Measurements from ENCODE around the gene CDH20. TPM values are rescaled to one million over a fixed set of nuclear protein-coding genes. Genes with fewer than 3 reads are reported as not detected.

The CDH20 gene
- total RNA-seq, 2 donors from 2014 or later = 0.28 to 0.68 TPM

DNA sequence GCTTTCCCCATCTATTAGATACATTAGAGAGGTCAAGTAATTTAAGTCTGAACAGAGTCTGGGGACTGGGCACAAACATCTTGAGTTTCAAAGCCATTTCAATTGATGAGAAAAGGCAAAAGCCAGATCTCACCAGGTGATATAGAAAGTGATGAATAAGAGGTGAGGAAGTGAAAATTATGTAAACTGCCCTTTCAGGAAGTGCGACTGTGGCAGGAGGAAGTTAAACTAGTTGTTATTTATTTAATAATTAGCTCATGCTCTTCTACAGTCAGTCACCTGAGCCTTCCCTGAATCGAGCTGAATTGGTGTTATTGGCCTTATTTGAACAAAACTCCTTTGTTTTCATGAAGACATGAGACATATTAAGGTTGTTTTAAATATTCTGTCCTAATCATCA lies 115.1 kb downstream of the CDH20 start:
- no peaks in the 10 kb centered on the region for H3K27me3 ChIP-seq (replicated peaks; ENCODE audit: insufficient read depth)
- H3K4me3 ChIP-seq = no peak overlapping the region
- 53% methylated on average over 2 of the region's 2 CpGs for WGBS
- no peaks in the 10 kb centered on the region for H3K4me1 ChIP-seq (replicated peaks)
- no peaks in the 10 kb centered on the region for H3K36me3 ChIP-seq
- no peak for TF ChIP-seq POLR2A (IDR thresholded peaks at IDR 0.05)
- TF ChIP-seq, protein P1, sequence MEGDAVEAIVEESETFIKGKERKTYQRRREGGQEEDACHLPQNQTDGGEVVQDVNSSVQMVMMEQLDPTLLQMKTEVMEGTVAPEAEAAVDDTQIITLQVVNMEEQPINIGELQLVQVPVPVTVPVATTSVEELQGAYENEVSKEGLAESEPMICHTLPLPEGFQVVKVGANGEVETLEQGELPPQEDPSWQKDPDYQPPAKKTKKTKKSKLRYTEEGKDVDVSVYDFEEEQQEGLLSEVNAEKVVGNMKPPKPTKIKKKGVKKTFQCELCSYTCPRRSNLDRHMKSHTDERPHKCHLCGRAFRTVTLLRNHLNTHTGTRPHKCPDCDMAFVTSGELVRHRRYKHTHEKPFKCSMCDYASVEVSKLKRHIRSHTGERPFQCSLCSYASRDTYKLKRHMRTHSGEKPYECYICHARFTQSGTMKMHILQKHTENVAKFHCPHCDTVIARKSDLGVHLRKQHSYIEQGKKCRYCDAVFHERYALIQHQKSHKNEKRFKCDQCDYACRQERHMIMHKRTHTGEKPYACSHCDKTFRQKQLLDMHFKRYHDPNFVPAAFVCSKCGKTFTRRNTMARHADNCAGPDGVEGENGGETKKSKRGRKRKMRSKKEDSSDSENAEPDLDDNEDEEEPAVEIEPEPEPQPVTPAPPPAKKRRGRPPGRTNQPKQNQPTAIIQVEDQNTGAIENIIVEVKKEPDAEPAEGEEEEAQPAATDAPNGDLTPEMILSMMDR (IDR thresholded peaks at IDR 0.05) = no peak
- no peaks in the 10 kb centered on the region for H3K9me3 ChIP-seq
- intact Hi-C loops (cut with DNase I) = no loop called here
- no peak for DNase-seq (ENCODE audit: low spot score)
- no peak overlapping the region for H3K27ac ChIP-seq

DNA sequence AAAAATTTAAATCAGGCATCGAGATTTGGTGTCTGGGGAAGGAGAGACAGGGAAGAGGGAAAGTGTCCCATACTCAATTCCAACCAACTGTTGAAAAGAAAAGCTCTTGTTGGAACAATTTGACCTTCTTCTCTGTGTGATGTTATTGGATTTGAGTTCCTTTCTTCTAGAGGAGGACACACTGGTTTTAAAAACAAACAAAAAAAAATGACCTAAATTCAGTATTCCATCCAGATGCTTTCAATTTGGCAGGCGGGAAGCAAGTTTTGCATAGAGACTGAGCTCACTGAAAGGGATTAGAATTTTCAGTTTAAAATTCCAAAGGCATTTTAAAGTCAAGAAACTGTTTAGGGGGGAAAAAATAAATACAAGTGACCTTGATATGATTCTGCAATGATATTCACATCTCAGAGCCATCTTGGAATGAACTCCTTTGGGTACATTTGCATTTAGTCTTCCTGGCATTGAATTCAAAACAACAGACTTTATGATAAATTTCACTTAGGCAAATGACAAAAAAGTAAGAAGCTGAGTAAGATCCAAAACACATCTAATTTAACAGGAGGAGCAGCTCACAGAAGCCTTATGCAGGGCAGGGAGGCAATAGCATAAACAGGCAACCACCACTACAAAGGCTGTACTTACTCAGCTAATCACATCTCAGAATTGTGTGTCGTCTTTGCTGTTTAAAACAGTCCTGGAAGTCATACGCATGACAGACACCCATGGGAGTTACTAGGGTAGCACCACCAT lies 126.8 kb downstream of the CDH20 start:
- intact Hi-C loops (cut with DNase I) = no loop called here
- WGBS = 72% methylated on average over 4 of the region's 4 CpGs

DNA sequence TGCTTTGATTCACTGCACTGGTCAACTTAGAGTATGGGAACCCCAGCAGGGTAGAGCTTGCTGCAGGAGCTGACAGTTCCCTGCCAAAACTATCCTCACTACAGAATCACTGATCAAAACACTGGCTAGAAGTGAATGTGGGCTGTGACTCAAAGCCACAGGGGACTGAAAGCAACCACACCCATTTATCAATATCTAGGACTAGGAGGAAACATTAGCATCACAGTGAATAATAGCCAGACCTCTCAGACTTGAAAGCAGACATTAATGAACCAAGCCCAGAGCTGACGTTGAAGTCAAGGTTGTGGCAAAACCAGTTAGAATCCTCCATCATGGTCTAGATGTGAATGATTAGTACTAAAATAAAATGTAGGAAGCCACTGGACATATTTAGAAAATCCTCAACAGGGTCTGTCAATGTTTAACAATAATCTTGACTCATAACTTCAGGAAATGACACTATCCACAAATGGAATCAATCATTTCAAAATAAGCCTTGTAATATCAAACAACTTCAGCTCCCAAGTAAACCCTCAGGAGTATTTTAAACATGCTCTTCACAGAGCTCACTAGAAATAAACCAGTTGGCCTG lies 131.4 kb downstream of the CDH20 start:
- H3K36me3 ChIP-seq = no peaks in the 10 kb centered on the region
- TF ChIP-seq, protein P1 (IDR thresholded peaks at IDR 0.05) = no peak
- no peak for TF ChIP-seq POLR2A (IDR thresholded peaks at IDR 0.05)
- TF ChIP-seq POLR2AphosphoS5 (IDR thresholded peaks at IDR 0.05) = no peak
- no peaks in the 10 kb centered on the region for H3K4me1 ChIP-seq (replicated peaks)
- no peak overlapping the region for H3K27ac ChIP-seq
- H3K27me3 ChIP-seq (replicated peaks; ENCODE audit: insufficient read depth) = no peaks in the 10 kb centered on the region
- 90% methylated on average over 1 of the region's 1 CpG for WGBS
- DNase-seq (ENCODE audit: low spot score) = no peak
- no peak overlapping the region for H3K4me3 ChIP-seq
- H3K9me3 ChIP-seq = no peaks in the 10 kb centered on the region
- intact Hi-C loops (cut with DNase I) = no loop called here

More for the DNA sequence above, 126.8 kb downstream of the CDH20 start:
- Histone ChIP-seq H3K4me3 (no peak overlapping the region), H3K27me3 (replicated peaks; ENCODE audit: insufficient read depth) (no peaks in the 10 kb centered on the region), H3K9me3 (no peaks in the 10 kb centered on the region), H3K4me1 (replicated peaks) (no peaks in the 10 kb centered on the region), H3K27ac (no peak overlapping the region), H3K36me3 (no peaks in the 10 kb centered on the region)
- TF ChIP-seq POLR2AphosphoS5 (IDR thresholded peaks at IDR 0.05) (no peak), POLR2A (IDR thresholded peaks at IDR 0.05) (no peak)
- TF ChIP-seq, protein P1 (IDR thresholded peaks at IDR 0.05) = no peak
- no peak for DNase-seq (ENCODE audit: low spot score)

DNA sequence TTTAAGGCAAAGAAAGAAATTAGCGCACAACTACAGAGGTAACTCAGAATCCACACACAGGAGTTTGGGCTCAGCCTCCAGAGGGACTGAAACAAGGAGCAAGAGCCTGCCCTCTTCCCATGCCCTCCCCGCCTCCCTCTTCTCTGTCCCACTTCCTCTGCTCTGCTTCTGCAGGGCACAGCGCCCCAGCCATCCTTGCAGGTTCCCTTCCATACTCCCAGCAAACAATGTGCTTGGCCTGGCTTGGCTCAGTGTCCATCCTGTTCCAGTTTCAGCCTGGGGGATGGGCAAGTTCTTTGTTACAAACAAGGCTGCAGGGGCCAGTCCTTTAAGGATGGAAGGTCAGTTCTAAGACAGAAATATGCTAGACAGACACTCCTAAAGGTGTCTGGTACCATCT lies 133.5 kb downstream of the CDH20 start:
- intact Hi-C loops (cut with DNase I) = no loop called here
- TF ChIP-seq, protein P1 (IDR thresholded peaks at IDR 0.05) = no peak
- 89% methylated on average over 3 of the region's 3 CpGs for WGBS
- Histone ChIP-seq H3K27ac (no peak overlapping the region), H3K4me3 (no peak overlapping the region), H3K9me3 (no peaks in the 10 kb centered on the region), H3K27me3 (replicated peaks; ENCODE audit: insufficient read depth) (no peaks in the 10 kb centered on the region), H3K4me1 (replicated peaks) (no peaks in the 10 kb centered on the region), H3K36me3 (no peaks in the 10 kb centered on the region)
- DNase-seq (ENCODE audit: low spot score) = no peak

All from prostate gland (tissue), 2 donors.